Measurements from ENCODE around the gene AGAP3. TPM values are rescaled to one million over a fixed set of nuclear protein-coding genes. Genes with fewer than 3 reads are reported as not detected.

AGAP3 gene
- total RNA-seq, 2 donors from 2014 or later: 45.0 to 58.6 TPM

DNA sequence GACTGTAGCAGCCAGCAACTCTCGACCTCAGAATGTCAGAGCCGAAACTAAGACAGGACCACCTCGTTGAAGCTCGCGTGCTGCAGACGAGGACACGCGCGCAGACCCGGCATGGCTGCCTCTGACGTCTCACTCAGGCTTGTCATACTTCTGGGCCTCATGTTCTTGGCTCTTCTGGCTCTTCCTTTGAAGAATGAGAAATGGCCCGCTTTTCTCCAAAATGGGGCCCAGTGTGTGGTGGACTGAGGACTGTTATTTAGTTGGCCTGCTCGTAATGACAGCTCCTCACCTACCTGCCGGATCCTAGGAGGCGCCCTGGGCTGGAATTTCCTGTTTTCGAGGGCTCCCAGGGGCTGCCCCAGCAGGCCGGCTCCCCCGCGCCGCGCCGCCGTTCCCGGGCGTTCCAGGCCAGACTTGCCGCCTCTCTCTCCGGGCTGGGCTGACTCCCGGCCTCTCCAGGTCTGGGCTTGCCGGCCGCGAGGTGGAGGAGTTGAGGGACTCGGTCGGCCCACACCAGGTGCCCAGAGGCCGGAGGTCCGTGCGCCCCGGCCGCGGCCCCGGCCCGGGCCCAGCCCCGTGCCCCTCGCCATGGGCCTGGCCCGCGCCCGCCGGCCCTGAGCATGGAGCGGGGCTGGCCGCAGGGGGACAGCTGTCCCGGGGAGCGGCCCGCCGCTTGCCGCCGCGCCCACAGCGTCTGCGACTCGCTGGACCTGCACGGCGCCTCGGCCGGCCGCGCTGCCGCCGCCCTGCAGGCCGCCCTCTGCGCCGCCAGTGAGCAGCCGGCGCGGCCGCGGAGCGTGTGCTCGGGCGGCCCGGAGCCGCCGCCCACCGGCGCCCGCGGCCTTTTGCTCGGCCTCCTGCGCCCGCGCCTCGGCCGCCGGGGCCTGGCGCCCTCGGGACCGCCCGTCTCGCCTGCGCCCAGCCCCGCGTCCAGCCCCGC lies 28.1 kb downstream of the AGAP3 start:
- Mint-ChIP-seq H3K4me3 (peak overlapping the region; percentile 33), H3K36me3 (ENCODE audit: low read depth) (peaks cover 10% of the 10 kb centered on the region), H3K4me1 (peaks cover 8% of the 10 kb centered on the region), H3K27ac (no peak overlapping the region), H3K9me3 (no peaks in the 10 kb centered on the region), H3K27me3 (no peaks in the 10 kb centered on the region)
- ATAC-seq (replicated peaks): peak; percentile 19

DNA sequence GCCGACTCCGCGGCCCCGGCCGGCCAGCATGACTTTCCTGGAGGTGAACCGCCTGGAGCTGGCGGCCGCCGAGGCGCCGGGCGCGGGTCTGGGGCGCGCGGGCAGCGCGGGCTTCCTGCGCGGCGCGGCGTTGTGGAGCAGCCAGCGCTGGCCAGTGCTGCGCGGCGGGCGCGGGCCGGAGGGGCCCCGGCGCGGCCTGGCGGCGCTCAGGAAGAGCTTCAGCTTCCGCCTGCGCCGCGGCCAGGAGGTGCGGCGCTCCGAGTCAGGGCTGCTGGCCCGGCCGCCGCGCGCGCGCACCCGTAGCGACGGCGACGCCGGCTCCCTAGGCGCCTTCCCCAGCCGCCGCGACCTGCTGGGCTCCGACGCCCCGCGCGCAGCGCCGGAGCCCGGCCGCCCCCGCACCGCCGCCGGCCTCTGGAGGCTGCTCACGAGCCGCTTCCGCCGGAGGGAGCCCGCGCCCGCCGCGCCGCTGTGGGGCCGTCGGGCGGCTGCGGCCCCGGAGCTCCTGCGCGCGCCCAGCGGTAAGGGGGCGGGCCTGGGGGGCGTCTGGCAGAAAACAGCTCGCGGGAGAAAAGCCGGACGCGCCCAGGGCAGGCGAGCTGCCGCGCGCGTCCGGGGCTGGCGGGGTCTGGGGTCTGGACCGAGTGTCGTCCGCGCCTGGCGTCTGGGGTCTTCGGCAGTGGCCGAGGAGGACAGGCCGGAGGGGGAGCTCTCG lies 29.0 kb downstream of the AGAP3 start:
- Mint-ChIP-seq H3K27me3 (no peaks in the 10 kb centered on the region), H3K9me3 (no peaks in the 10 kb centered on the region), H3K36me3 (ENCODE audit: low read depth) (peaks cover 19% of the 10 kb centered on the region), H3K4me1 (peaks cover 8% of the 10 kb centered on the region), H3K4me3 (peak overlapping the region; percentile 52), H3K27ac (no peak overlapping the region)
- ATAC-seq (replicated peaks): peak; percentile 58

DNA sequence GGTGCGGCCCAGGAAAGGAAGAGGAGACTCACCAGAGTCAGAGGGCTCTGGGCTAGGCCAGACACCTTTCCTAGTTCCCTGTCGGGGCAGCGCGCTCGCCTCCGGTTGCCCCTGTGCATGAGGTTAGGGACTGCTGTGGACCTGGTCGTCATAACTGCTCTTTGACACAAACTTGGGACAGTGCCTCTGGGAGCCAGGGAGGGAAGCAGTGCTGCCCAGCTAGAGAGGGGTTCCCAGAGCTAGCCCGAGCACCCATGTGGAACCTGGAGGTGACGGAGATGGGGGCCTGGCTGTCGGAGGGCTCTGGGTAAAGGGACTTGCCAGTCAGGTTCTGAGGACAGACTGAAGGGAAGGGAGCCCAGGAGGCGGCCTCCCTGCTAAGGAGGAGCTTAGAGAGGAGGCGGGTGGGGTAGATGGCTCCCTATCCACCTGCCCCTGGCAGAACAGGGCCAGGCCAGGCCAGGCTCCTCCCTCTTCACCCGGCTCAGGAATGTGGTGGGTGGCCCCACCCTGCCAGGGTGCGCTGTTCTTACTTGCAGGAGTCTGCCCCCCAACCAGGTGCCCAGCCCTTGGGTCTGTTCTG lies 29.7 kb downstream of the AGAP3 start:
- Mint-ChIP-seq H3K4me1 (peaks cover 8% of the 10 kb centered on the region), H3K27me3 (no peaks in the 10 kb centered on the region), H3K4me3 (peak overlapping the region; percentile 52), H3K27ac (no peak overlapping the region), H3K36me3 (ENCODE audit: low read depth) (peaks cover 25% of the 10 kb centered on the region), H3K9me3 (no peaks in the 10 kb centered on the region)
- ATAC-seq (replicated peaks): no peak

DNA sequence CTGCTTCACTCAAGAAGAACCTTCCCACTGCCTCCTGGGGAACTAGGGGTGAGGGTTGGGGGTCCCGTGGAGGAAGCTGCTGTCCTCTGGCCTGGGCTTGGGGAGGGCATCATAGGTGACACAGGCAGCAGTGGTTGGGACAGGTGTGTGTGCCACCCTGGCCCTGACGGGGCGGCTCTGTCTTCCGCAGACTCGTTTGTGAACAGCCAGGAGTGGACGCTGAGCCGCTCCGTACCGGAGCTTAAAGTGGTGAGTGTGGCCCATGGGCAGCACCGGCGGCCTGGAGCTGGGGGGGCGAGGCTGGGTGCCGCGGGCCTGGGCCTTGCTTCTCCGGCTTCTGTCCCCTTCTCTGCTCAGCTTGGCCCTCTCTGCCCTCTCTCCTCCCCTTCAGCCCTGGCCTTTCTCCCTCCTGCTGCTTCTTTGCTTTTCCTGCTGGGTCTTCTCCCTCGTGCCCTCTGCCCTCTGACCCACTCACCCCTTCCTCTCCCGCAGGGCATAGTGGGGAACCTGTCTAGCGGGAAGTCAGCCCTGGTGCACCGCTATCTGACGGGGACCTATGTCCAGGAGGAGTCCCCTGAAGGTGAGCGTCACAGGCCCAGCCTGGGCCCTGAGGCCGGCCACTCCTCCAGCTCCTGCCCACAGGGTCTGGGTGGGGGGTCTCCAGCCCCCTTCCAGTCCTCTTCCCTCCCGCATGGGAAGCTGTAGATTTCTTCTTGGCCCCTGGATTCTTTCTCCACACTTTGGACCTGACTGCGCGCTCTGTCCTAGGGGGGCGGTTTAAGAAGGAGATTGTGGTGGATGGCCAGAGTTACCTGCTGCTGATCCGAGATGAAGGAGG lies 30.5 kb downstream of the AGAP3 start:
- ATAC-seq (replicated peaks): no peak
- Mint-ChIP-seq H3K27me3 (no peaks in the 10 kb centered on the region), H3K4me1 (peaks cover 8% of the 10 kb centered on the region), H3K4me3 (peak overlapping the region; percentile 50), H3K27ac (no peak overlapping the region), H3K36me3 (ENCODE audit: low read depth) (peaks cover 34% of the 10 kb centered on the region), H3K9me3 (no peaks in the 10 kb centered on the region)

DNA sequence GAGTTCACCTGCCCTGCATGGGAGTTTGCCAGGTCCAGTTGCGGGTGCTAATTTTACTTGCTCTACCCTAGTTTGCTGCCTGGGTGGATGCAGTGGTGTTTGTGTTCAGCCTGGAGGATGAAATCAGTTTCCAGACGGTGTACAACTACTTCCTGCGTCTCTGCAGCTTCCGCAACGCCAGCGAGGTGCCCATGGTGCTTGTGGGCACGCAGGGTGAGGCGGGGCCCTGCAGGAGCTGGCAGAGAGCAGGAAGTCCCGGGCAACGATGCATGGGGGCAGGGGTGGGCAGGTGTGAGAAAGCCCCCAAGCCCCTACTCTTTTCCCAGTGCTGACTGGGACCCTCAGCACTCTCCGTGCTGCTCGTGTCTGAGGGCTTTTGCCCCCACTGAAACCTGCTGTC lies 31.3 kb downstream of the AGAP3 start:
- no peak overlapping the region for H3K27ac Mint-ChIP-seq
- peaks cover 34% of the 10 kb centered on the region for H3K36me3 Mint-ChIP-seq (ENCODE audit: low read depth)
- H3K4me3 Mint-ChIP-seq: peak overlapping the region; percentile 50
- peak; percentile 51 for ATAC-seq (replicated peaks)
- H3K27me3 Mint-ChIP-seq: no peaks in the 10 kb centered on the region
- H3K4me1 Mint-ChIP-seq: peaks cover 8% of the 10 kb centered on the region
- no peaks in the 10 kb centered on the region for H3K9me3 Mint-ChIP-seq

DNA sequence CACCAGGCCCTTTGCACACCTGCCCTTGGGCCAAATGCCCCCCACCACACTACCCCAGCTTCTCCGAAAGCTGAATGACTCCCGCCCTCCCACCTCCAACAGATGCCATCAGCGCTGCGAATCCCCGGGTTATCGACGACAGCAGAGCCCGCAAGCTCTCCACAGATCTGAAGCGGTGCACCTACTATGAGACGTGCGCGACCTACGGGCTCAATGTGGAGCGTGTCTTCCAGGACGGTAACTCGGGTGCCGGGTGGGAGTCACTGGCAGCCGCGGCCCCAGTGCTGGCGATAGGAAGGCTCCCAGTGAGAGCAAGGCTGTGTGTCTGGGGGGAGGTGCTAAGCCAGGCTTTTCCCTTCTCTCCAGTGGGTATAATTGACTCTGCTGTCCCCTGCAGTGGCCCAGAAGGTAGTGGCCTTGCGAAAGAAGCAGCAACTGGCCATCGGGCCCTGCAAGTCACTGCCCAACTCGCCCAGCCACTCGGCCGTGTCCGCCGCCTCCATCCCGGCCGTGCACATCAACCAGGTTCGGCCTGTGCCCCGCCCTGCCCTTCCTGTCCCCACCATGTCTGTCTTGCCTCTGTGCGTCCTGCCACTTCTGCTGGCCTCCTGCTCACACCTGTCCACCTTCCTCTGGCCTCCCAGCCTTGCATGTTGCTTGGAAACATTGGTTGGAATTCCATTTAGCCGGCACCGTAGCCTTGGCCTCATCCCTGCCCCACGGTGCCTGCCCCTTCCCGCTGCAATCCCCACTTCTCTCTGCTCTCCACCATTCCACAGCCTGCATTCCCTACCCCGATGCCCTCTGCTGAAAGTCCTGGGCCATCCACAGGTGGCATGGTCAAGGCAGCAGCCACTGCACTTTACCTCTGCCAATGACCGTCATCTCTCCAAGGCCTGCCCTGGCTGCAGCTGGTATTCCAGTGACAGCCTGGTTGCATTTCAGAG lies 32.1 kb downstream of the AGAP3 start:
- Mint-ChIP-seq H3K36me3 (ENCODE audit: low read depth) (peaks cover 37% of the 10 kb centered on the region), H3K27ac (peak overlapping the region; percentile 45), H3K4me3 (peak overlapping the region; percentile 13), H3K4me1 (peaks cover 8% of the 10 kb centered on the region), H3K9me3 (no peaks in the 10 kb centered on the region), H3K27me3 (no peaks in the 10 kb centered on the region)
- no peak for ATAC-seq (replicated peaks)

DNA sequence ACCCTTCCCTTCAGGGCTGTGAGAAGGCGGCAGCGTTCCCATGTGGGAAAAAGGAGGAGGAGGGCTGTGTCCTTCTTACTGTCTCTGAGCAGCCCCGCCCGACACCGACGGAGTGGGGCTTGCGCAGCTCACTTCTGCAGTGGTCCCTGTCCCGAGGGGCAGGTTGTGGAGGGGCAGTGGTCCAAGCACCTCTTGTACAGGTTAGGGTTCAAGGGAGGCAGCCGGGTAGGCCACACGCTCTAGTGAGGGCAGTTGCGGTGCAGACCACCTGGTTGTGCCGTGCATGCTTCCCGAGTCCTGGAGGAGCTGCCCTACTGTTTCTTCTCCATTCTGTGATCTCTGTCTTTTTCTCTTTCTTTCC lies 32.8 kb downstream of the AGAP3 start:
- no peak for ATAC-seq (replicated peaks)
- Mint-ChIP-seq H3K4me1 (peaks cover 12% of the 10 kb centered on the region), H3K27ac (peak overlapping the region; percentile 45), H3K4me3 (peak overlapping the region; percentile 13), H3K9me3 (no peaks in the 10 kb centered on the region), H3K27me3 (no peaks in the 10 kb centered on the region), H3K36me3 (ENCODE audit: low read depth) (peaks cover 44% of the 10 kb centered on the region)

DNA sequence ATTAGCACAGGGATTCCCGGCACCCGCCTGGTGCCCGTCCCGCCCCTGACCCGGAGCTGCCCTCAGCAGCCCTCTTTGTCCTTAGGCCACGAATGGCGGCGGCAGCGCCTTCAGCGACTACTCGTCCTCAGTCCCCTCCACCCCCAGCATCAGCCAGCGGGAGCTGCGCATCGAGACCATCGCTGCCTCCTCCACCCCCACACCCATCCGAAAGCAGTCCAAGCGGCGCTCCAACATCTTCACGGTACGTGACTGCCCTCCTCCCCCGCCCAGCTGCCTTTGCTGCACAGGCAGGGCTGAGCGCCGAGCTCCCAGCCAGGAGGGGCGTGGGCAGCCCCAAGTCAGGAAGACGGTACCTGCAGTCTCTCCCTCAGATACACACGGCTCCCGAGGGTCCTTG lies 33.6 kb downstream of the AGAP3 start:
- H3K36me3 Mint-ChIP-seq (ENCODE audit: low read depth): peaks cover 48% of the 10 kb centered on the region
- no peak overlapping the region for H3K27ac Mint-ChIP-seq
- peaks cover 14% of the 10 kb centered on the region for H3K4me1 Mint-ChIP-seq
- ATAC-seq (replicated peaks): no peak
- H3K4me3 Mint-ChIP-seq: no peak overlapping the region
- no peaks in the 10 kb centered on the region for H3K9me3 Mint-ChIP-seq
- no peaks in the 10 kb centered on the region for H3K27me3 Mint-ChIP-seq

DNA sequence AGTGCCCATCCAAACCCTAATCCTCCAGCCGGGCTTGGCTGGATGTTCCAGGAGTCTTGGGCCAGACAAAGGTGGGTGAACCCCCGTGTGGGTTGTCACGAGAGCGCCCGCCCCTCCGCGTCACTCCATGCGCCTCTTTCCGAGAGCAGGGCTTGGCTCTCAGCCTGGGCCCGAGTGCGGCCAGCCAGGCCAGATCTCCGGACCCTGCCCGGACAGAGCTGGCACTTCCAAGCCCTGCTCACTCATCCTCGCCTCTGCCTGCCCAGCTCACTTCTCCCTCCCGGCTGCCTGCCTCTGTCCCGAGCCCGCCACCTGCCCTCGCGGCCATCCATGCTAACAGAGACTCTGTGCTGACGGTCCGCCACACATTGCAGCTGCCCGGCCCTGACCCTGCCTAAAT lies 34.6 kb downstream of the AGAP3 start:
- no peak for ATAC-seq (replicated peaks)
- H3K9me3 Mint-ChIP-seq: no peaks in the 10 kb centered on the region
- peaks cover 14% of the 10 kb centered on the region for H3K4me1 Mint-ChIP-seq
- H3K27ac Mint-ChIP-seq: no peak overlapping the region
- H3K4me3 Mint-ChIP-seq: no peak overlapping the region
- H3K27me3 Mint-ChIP-seq: no peaks in the 10 kb centered on the region
- H3K36me3 Mint-ChIP-seq (ENCODE audit: low read depth): peaks cover 48% of the 10 kb centered on the region

DNA sequence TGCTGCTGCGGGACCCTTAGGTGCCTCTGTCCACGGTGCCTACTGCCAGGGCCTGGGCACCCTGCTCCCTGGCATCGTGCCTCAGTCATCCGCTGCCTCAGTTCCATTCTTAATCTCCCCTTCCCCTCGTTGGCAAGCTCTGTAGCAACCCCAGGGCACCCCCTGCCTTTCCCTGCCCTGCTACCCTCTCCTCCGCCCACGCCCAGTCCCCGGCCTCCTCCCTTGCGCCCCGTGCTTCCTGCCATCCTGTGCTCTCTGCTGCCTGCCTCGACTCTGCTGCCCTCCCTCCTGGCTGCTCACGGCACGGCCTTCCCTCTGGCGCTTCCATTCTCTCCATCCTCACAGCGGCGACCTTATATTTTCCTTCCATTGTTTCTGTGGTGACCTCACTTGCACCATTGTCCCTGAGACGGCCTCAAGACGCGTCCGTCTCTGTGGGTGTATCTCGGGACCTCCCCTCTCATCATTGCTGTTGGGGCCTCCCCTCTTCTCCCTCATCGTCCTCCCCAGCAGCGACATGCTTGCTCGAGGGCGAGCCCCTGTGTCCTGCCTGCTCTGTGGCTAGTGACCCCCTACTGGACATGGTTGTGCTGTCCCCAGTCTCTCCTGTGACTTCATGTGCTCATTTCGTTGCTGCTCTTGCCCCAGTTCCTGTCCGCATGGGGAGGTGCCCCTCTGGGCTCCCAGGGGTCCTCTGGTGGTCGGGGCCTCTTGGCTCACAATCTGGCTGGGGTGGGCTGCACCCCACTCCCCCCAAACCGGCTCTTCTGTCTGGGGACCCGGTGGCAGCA lies 35.3 kb downstream of the AGAP3 start:
- no peak overlapping the region for H3K27ac Mint-ChIP-seq
- ATAC-seq (replicated peaks): no peak
- peaks cover 48% of the 10 kb centered on the region for H3K36me3 Mint-ChIP-seq (ENCODE audit: low read depth)
- no peak overlapping the region for H3K4me3 Mint-ChIP-seq
- H3K4me1 Mint-ChIP-seq: peaks cover 14% of the 10 kb centered on the region
- no peaks in the 10 kb centered on the region for H3K27me3 Mint-ChIP-seq
- H3K9me3 Mint-ChIP-seq: no peaks in the 10 kb centered on the region

DNA sequence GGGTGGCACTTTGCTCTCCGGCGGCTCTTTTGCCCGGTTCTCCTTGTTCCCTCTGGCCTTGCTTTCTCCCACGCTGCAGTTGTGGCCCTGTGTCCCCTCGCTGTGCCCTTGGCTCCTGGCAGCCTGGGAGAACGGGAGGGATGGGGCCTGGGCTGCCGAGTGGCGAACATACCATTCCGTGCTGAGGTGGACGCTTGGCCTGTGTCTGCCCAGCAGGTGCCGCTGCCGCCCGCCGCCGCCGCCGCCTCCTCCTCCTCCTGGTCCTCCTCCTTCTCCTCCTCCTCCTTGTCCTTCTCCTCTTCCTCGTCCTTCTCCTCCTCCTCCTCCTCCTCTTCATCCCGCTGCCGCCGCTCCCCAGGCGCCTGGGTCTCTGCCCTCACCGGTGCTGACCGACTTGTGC lies 36.0 kb downstream of the AGAP3 start:
- ATAC-seq (replicated peaks): no peak
- no peak overlapping the region for H3K27ac Mint-ChIP-seq
- H3K36me3 Mint-ChIP-seq (ENCODE audit: low read depth): peaks cover 48% of the 10 kb centered on the region
- no peak overlapping the region for H3K4me3 Mint-ChIP-seq
- H3K9me3 Mint-ChIP-seq: no peaks in the 10 kb centered on the region
- H3K4me1 Mint-ChIP-seq: peaks cover 9% of the 10 kb centered on the region
- H3K27me3 Mint-ChIP-seq: no peaks in the 10 kb centered on the region

DNA sequence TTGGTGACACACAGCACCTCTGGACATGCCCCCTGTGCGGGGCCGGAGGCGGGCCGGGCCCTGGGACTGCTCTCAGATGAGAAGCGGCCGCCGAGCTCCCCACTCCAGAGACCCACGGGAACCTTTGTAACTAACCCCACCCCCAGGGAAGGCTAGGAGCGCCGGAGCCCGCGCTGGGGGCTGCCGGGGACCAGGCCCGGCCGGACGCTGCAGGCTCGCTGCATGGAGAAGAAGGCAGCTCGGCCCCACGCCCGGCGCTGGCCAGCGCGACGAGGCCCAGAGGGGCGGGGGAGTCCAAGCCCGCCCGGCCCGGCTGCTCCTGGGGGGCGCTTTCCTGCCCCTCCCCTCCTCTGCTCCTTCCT lies 36.5 kb downstream of the AGAP3 start:
- no peak overlapping the region for H3K27ac Mint-ChIP-seq
- peaks cover 48% of the 10 kb centered on the region for H3K36me3 Mint-ChIP-seq (ENCODE audit: low read depth)
- no peak overlapping the region for H3K4me3 Mint-ChIP-seq

More for the DNA sequence above, 36.5 kb downstream of the AGAP3 start:
- ATAC-seq (replicated peaks): no peak
- Mint-ChIP-seq H3K27me3 (no peaks in the 10 kb centered on the region), H3K4me1 (peaks cover 7% of the 10 kb centered on the region), H3K9me3 (no peaks in the 10 kb centered on the region)
